HepG2 (cell line): ENCODE results near the gene UBP1. TPM values are rescaled to one million over a fixed set of nuclear protein-coding genes. Genes with fewer than 3 reads are reported as not detected.

Experiments
- ATF1 ChIP-seq: IDR thresholded peaks from 2 replicates; pipeline ENCODE4 v1.6.1; 2016; ENCODE audit warnings: mild to moderate bottlenecking, control low read depth
- ATF7-NPFF ChIP-seq: sonication (generic); formaldehyde crosslinking; IDR thresholded peaks from 2 replicates; pipeline ENCODE4 v1.8.1; 2023; ENCODE audit warnings: mild to moderate bottlenecking, low read depth, missing genetic modification reagents, moderate library complexity
- CCDC6 ChIP-seq: sonication (generic); formaldehyde crosslinking; IDR thresholded peaks from 2 replicates; pipeline ENCODE4 v1.8.1; 2022; ENCODE audit warnings: mild to moderate bottlenecking, missing genetic modification reagents, moderate library complexity
- CREB1 ChIP-seq, 2 experiments: fragments of 450-650 bp in 1 of 2; IDR thresholded peaks; 2 replicates each; pipeline ENCODE4 v1.6.1; 2016 to 2017; ENCODE audit warnings: control low read depth in 1 of 2, mild to moderate bottlenecking in 1 of 2, missing compliant biosample characterization in 1 of 2, missing genetic modification characterization in 1 of 2
- JUN ChIP-seq: sonication (generic); formaldehyde crosslinking; IDR thresholded peaks from 2 replicates; pipeline ENCODE4 v1.4.0; 2020; ENCODE audit warnings: mild to moderate bottlenecking, missing genetic modification reagents
- KLF11 ChIP-seq: IDR thresholded peaks from 2 replicates; pipeline ENCODE4 v1.6.1; 2016; ENCODE audit warnings: missing compliant biosample characterization
- MAFF ChIP-seq: IDR thresholded peaks from 2 replicates; pipeline ENCODE4 v1.6.1; 2011; ENCODE audit warnings: low read depth, low read length, improper control_type of control experiment
- MZF1 ChIP-seq: sonication (generic); formaldehyde crosslinking; IDR thresholded peaks from 2 replicates; pipeline ENCODE4 v1.8.1; 2023; ENCODE audit warnings: mild to moderate bottlenecking, missing genetic modification reagents, borderline replicate concordance
- ONECUT2 ChIP-seq: sonication (generic); formaldehyde crosslinking; IDR thresholded peaks from 2 replicates; pipeline ENCODE4 v1.4.0; 2020; ENCODE audit warnings: missing genetic modification reagents
- PAWR ChIP-seq: sonication (generic); formaldehyde crosslinking; IDR thresholded peaks from 2 replicates; pipeline ENCODE4 v1.4.0; 2020; ENCODE audit warnings: missing genetic modification reagents, mild to moderate bottlenecking, borderline replicate concordance
- SIN3B ChIP-seq: fragments of 150-350 bp; IDR thresholded peaks from 2 replicates; pipeline ENCODE4 v1.6.1; 2014; ENCODE audit warnings: low read length
- TEAD2 ChIP-seq: sonication (generic); formaldehyde crosslinking; IDR thresholded peaks from 2 replicates; pipeline ENCODE4 v1.9.0; 2021; ENCODE audit warnings: missing genetic modification reagents
- THYN1 ChIP-seq: sonication (generic); formaldehyde crosslinking; IDR thresholded peaks from 2 replicates; pipeline ENCODE4 v1.8.1; 2023; ENCODE audit warnings: low read depth, mild to moderate bottlenecking, moderate library complexity, missing genetic modification reagents, borderline replicate concordance
- ZC3H13 ChIP-seq: sonication (generic); formaldehyde crosslinking; IDR thresholded peaks from 2 replicates; pipeline ENCODE4 v1.8.1; 2023; ENCODE audit warnings: mild to moderate bottlenecking, missing genetic modification reagents, moderate library complexity
- ZNF292 ChIP-seq: sonication (generic); formaldehyde crosslinking; IDR thresholded peaks from 2 replicates; pipeline ENCODE4 v1.8.1; 2022; ENCODE audit warnings: mild to moderate bottlenecking, low read depth, missing genetic modification reagents, borderline replicate concordance
- ZNF383 ChIP-seq: sonication (generic); formaldehyde crosslinking; IDR thresholded peaks from 2 replicates; pipeline ENCODE4 v1.4.0; 2020; ENCODE audit warnings: missing genetic modification reagents, mild to moderate bottlenecking, borderline replicate concordance
- ZNF563 ChIP-seq: sonication (generic); formaldehyde crosslinking; IDR thresholded peaks from 2 replicates; pipeline ENCODE4 v1.8.0; 2022; ENCODE audit warnings: mild to moderate bottlenecking, moderate library complexity, missing genetic modification reagents
- ZNF569 ChIP-seq: sonication (generic); formaldehyde crosslinking; IDR thresholded peaks from 2 replicates; pipeline ENCODE4 v1.5.0; 2020; ENCODE audit warnings: mild to moderate bottlenecking, missing genetic modification reagents, moderate library complexity, borderline replicate concordance
- ZNF619 ChIP-seq: sonication (generic); formaldehyde crosslinking; IDR thresholded peaks from 2 replicates; pipeline ENCODE4 v1.4.0; 2020; ENCODE audit warnings: mild to moderate bottlenecking, missing genetic modification reagents
- ZNF644 ChIP-seq: IDR thresholded peaks from 2 replicates; pipeline ENCODE4 v1.6.1; 2016; ENCODE audit warnings: low read depth
- ZSCAN22 ChIP-seq: sonication (generic); formaldehyde crosslinking; IDR thresholded peaks from 2 replicates; pipeline ENCODE4 v1.4.0; 2020; ENCODE audit warnings: mild to moderate bottlenecking, missing genetic modification reagents
- polyA plus RNA-seq, 8 experiments: library from polyadenylated mRNA; depleted of rRNA in 3 of 8; stranded (reverse) in 7 of 8; unstranded in 1 of 8; fragments of >200 nt; fragmentation: Illumina TruSeq in 4 of 8; extraction: Trizol in 4 of 8; gene quantifications; 2 replicates each; pipeline versions ENCODE4 v1.2.1 to v1.2.3, GENCODE V29; 2011 to 2016; ENCODE audit warnings: low read depth in 4 of 8, missing spikeins in 1 of 8, mixed read lengths in 1 of 8; ENCODE audit not compliant: insufficient read depth in 1 of 8
- total RNA-seq, 5 experiments: library from RNA; depleted of rRNA; stranded (reverse); fragments of >200 nt; fragmentation: Illumina TruSeq; extraction: Trizol; gene quantifications; 2 replicates each; pipeline ENCODE4 v1.2.3, GENCODE V29; 2016; ENCODE audit warnings: low read depth in 1 of 5
- TF ChIP-seq, protein P1 (sequence below): IDR thresholded peaks from 2 replicates; pipeline ENCODE4 v1.6.1; 2012; ENCODE audit warnings: inconsistent platforms
- TF ChIP-seq, protein P2 (sequence below), 2 experiments: fragments of 450-650 bp in 1 of 2; sonication (generic) in 1 of 2; formaldehyde crosslinking in 1 of 2; IDR thresholded peaks; 2 replicates each; pipeline versions ENCODE4 v1.6.1 to v1.8.0; 2016 to 2022; ENCODE audit warnings: antibody characterized with exemption in 1 of 2, mild to moderate bottlenecking in 1 of 2, missing genetic modification reagents in 1 of 2

The UBP1 gene
- total and polyA plus RNA-seq, 2 of the 13 experiments (the other 11 are each of a cell fraction or from before 2014, with no cell fraction given): 48.3 to 79.9 TPM

DNA sequence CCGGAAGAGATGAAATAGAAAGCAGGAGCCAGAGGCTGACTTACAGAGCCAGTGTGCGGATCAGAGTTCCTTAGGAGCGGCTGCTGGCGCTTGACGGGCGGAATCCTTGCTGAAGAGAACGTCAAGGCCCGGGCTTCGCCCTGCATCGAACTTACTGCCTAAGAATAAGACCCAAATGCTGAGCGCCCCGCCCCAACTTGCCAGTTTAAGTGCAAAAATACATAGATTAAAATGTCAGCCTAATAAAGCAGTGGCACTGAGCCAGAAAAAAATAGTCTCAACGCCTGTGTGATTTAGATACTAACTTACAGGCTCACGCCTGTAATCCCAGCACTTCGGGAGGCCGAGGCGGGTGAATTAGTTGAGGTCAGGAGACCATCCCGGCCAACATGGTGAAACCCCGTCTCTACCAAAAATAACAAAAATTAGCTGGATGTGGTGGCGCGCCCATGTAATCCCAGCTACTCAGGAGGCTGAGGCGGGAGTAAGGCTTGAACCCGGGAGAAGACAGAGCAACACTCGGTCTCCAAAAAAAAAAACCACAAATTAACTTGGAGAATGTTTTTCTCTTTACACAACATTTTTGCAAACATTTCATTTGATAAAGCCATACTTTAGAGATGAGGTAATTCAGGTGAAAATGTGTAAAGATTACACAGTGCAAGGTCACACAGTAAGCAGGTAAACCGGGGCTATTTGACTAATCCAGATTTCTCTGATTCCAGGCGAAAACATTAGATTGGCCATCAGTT, 1.2 kb upstream of the UBP1 start (continued):
- TF ChIP-seq ZNF383: no peak
- TF ChIP-seq, protein P1, sequence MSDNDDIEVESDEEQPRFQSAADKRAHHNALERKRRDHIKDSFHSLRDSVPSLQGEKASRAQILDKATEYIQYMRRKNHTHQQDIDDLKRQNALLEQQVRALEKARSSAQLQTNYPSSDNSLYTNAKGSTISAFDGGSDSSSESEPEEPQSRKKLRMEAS: no peak
- TF ChIP-seq CCDC6 (CRISPR knock-in tag): no peak
- no peak for TF ChIP-seq THYN1 (CRISPR knock-in tag)
- no peak for TF ChIP-seq ONECUT2 (CRISPR knock-in tag)
- no peak for TF ChIP-seq ZNF563 (CRISPR knock-in tag)
- TF ChIP-seq MZF1 (CRISPR knock-in tag): no peak
- TF ChIP-seq ZNF292 (CRISPR knock-in tag): no peak; the same call in 1 of the 2 replicates
- no peak for TF ChIP-seq ATF7-NPFF
- TF ChIP-seq PAWR (CRISPR knock-in tag): no peak
- TF ChIP-seq, protein P2, sequence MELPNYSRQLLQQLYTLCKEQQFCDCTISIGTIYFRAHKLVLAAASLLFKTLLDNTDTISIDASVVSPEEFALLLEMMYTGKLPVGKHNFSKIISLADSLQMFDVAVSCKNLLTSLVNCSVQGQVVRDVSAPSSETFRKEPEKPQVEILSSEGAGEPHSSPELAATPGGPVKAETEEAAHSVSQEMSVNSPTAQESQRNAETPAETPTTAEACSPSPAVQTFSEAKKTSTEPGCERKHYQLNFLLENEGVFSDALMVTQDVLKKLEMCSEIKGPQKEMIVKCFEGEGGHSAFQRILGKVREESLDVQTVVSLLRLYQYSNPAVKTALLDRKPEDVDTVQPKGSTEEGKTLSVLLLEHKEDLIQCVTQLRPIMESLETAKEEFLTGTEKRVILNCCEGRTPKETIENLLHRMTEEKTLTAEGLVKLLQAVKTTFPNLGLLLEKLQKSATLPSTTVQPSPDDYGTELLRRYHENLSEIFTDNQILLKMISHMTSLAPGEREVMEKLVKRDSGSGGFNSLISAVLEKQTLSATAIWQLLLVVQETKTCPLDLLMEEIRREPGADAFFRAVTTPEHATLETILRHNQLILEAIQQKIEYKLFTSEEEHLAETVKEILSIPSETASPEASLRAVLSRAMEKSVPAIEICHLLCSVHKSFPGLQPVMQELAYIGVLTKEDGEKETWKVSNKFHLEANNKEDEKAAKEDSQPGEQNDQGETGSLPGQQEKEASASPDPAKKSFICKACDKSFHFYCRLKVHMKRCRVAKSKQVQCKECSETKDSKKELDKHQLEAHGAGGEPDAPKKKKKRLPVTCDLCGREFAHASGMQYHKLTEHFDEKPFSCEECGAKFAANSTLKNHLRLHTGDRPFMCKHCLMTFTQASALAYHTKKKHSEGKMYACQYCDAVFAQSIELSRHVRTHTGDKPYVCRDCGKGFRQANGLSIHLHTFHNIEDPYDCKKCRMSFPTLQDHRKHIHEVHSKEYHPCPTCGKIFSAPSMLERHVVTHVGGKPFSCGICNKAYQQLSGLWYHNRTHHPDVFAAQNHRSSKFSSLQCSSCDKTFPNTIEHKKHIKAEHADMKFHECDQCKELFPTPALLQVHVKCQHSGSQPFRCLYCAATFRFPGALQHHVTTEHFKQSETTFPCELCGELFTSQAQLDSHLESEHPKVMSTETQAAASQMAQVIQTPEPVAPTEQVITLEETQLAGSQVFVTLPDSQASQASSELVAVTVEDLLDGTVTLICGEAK (IDR thresholded peaks at IDR 0.05): no peak
- TF ChIP-seq, protein P2 (CRISPR knock-in tag; IDR thresholded peaks at IDR 0.05): no peak
- TF ChIP-seq KLF11 (CRISPR knock-in tag): no peak
- TF ChIP-seq TEAD2 (CRISPR knock-in tag): no peak
- TF ChIP-seq ZNF644 (CRISPR knock-in tag): no peak
- no peak for TF ChIP-seq ZNF619 (CRISPR knock-in tag)
- TF ChIP-seq ATF1 (CRISPR knock-in tag): no peak
- no peak for TF ChIP-seq SIN3B
- peak; percentile 97 for TF ChIP-seq JUN (CRISPR knock-in tag)
- no peak for TF ChIP-seq MAFF
- no peak for TF ChIP-seq ZNF569 (CRISPR knock-in tag)
- no peak for TF ChIP-seq ZSCAN22
- TF ChIP-seq ZC3H13 (CRISPR knock-in tag): no peak
- TF ChIP-seq CREB1 (IDR thresholded peaks at IDR 0.05): no peak
- no peak for TF ChIP-seq CREB1 (CRISPR knock-in tag; IDR thresholded peaks at IDR 0.05)
